Fibroblast of lung (primary cell): Measurements from ENCODE around the gene PTPRU. TPM values are rescaled to one million over a fixed set of nuclear protein-coding genes. Genes with fewer than 3 reads are reported as not detected.
A peak's percentile ranks its signal among the peaks of the same experiment; 100 is the strongest.

Experiments
- DNase-seq, 2 donors: peaks; one replicate each; pipeline versions ENCODE4 v3.0.0 to v3.0.0-alpha.2; 2010; ENCODE audit warnings: low read depth in 2 of 2
- H2AFZ ChIP-seq: 2 replicates; pipeline ENCODE4 v1.5.1; 2012; ENCODE audit warnings: low read length, control low read depth, inconsistent platforms
- H3K27ac ChIP-seq: 2 replicates; pipeline ENCODE4 v1.5.1; 2011; ENCODE audit warnings: low read length, control low read depth; ENCODE audit not compliant: insufficient read depth
- H3K27me3 ChIP-seq: 2 replicates; pipeline ENCODE4 v1.5.1; 2011; ENCODE audit warnings: mild to moderate bottlenecking, low read length; ENCODE audit not compliant: control insufficient read depth, insufficient read depth
- H3K36me3 ChIP-seq: 2 replicates; pipeline ENCODE4 v1.5.1; 2011; ENCODE audit warnings: low read length; ENCODE audit not compliant: control insufficient read depth, insufficient read depth
- H3K4me1 ChIP-seq: 2 replicates; pipeline ENCODE4 v1.5.1; 2011; ENCODE audit warnings: low read length; ENCODE audit not compliant: control insufficient read depth, insufficient read depth; ENCODE audit errors: extremely low read depth
- H3K4me2 ChIP-seq: 2 replicates; pipeline ENCODE4 v1.5.1; 2011; ENCODE audit warnings: low read length, control low read depth; ENCODE audit not compliant: insufficient read depth; ENCODE audit errors: extremely low read depth
- H3K4me3 ChIP-seq, 4 experiments: fragments of 200-600 bp in 1 of 4; sonication (generic) in 1 of 4; replicated peaks in 1 of 4; 2 replicates each; pipeline ENCODE4 v1.5.1; 2011 to 2016; ENCODE audit warnings: low read length in 4 of 4, low read depth in 3 of 4, mild to moderate bottlenecking in 3 of 4, control low read depth in 2 of 4, inconsistent platforms in 1 of 4, mixed read lengths in 1 of 4; ENCODE audit not compliant: insufficient read depth in 1 of 4; ENCODE audit errors: control extremely low read depth in 1 of 4
- H3K79me2 ChIP-seq: 2 replicates; pipeline ENCODE4 v1.5.1; 2012; ENCODE audit warnings: mild to moderate bottlenecking, low read length, inconsistent platforms; ENCODE audit not compliant: control insufficient read depth, insufficient read depth
- H3K9ac ChIP-seq: 2 replicates; pipeline ENCODE4 v1.5.1; 2011; ENCODE audit warnings: mild to moderate bottlenecking, low read length, control low read depth; ENCODE audit not compliant: insufficient read depth
- H3K9me3 ChIP-seq: 2 replicates; pipeline ENCODE4 v1.5.1; 2012; ENCODE audit warnings: low read depth, low read length; ENCODE audit not compliant: control insufficient read depth, insufficient read depth
- H4K20me1 ChIP-seq: 2 replicates; pipeline ENCODE4 v1.5.1; 2011; ENCODE audit warnings: low read length; ENCODE audit not compliant: control insufficient read depth, insufficient read depth; ENCODE audit errors: extremely low read depth
- EZH2 ChIP-seq: IDR thresholded peaks from 2 replicates; pipeline ENCODE4 v1.5.1; 2012; ENCODE audit warnings: low read length, control low read depth, mild to moderate bottlenecking; ENCODE audit errors: missing control alignments
- polyA minus RNA-seq: library from RNA; depleted of rRNA, polyadenylated mRNA; stranded (reverse); fragments of >200 nt; gene quantifications from 2 replicates; pipeline ENCODE4 v1.2.3, GENCODE V29; 2011; ENCODE audit warnings: low replicate concordance
- polyA plus RNA-seq, 2 donors: library from polyadenylated mRNA; depleted of rRNA in 1 of 2; stranded (reverse) in 1 of 2; unstranded in 1 of 2; fragments of >200 nt; gene quantifications; 2 replicates each; pipeline ENCODE4 v1.2.1, GENCODE V29; 2011 to 2012; ENCODE audit warnings: missing spikeins in 1 of 2
- total RNA-seq: library from RNA; depleted of rRNA; stranded (reverse); fragments of >200 nt; gene quantifications from 2 replicates; pipeline ENCODE4 v1.2.1, GENCODE V29; 2014
- TF ChIP-seq, protein P1 (sequence below), 2 donors: IDR thresholded peaks in 1 of 2; conservative IDR thresholded peaks in 1 of 2; 1 replicate in 1 of 2; 2 replicates in 1 of 2; pipeline ENCODE4 v1.5.1; 2011 to 2012; ENCODE audit warnings: low read length in 2 of 2, control low read depth in 1 of 2, inconsistent platforms in 1 of 2, low read depth in 1 of 2, mild to moderate bottlenecking in 1 of 2

PTPRU gene
- total RNA-seq (25.8 and 27.0 TPM in 2 replicates), polyA plus RNA-seq (0.58 and 1.4 TPM in 2 replicates), polyA minus RNA-seq (2.6 and 17.7 TPM in 2 replicates)
- polyA plus RNA-seq (2012): 1.5 and 3.1 TPM in 2 replicates

DNA sequence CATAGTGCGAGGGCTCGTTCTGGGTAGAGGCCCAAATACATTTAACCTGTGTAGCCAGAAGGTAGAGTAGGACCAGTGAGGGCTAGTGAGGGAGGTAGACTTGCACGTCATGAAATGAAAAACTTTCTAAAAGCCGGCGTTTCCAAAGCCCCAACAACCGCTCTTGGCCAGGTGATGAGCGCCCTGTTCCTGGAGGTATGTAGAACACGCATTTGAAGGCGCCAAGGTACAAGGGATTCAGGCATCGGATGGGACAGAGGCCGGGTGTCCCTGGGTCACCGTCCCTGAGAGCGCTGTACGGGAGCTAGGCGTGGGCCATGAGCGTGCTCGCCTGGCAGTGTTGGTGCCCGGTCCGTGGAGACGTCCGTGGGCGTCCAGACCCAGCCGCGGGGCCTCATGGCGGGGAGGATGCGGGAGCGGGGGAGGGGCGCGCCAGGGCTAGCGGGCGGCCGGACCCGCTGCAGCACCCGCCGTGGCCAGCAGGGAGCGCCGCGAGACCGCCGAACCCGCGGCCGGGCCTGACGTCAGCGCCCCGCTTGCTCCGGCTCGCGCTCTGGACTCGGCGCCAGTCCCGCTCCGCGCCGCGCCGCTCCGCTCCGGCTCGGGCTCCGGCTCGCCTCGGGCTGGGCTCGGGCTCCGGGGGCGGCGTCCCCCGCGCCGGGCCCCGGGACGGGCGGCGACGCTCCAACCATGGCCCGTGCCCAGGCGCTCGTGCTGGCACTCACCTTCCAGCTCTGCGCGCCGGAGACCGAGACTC is at the start of gene PTPRU:
PTPRU (plus strand) TSS at position 568 of the 757 bp plus-strand sequence; CDS start at position 691, 123 bp downstream.
- peak; percentile 55 to 58 for DNase-seq
- Histone ChIP-seq H2AFZ (peak within 1 kb of the TSS; percentile 70), H3K9ac (peak within 1 kb of the TSS; percentile 42), H3K4me1 (peaks cover 8% of the 10 kb centered on the region), H3K36me3 (no peaks in the 10 kb centered on the region), H3K79me2 (no peaks in the 10 kb centered on the region), H3K9me3 (no peaks in the 10 kb centered on the region), H3K4me3 (peak within 1 kb of the TSS; percentile 40 to 63 (median 56)), H3K27ac (no peak within 1 kb of the TSS), H3K4me2 (peak within 1 kb of the TSS; percentile 93), H4K20me1 (no peaks in the 10 kb centered on the region), H3K27me3 (peaks cover 27% of the 10 kb centered on the region)
- TF ChIP-seq, protein P1, sequence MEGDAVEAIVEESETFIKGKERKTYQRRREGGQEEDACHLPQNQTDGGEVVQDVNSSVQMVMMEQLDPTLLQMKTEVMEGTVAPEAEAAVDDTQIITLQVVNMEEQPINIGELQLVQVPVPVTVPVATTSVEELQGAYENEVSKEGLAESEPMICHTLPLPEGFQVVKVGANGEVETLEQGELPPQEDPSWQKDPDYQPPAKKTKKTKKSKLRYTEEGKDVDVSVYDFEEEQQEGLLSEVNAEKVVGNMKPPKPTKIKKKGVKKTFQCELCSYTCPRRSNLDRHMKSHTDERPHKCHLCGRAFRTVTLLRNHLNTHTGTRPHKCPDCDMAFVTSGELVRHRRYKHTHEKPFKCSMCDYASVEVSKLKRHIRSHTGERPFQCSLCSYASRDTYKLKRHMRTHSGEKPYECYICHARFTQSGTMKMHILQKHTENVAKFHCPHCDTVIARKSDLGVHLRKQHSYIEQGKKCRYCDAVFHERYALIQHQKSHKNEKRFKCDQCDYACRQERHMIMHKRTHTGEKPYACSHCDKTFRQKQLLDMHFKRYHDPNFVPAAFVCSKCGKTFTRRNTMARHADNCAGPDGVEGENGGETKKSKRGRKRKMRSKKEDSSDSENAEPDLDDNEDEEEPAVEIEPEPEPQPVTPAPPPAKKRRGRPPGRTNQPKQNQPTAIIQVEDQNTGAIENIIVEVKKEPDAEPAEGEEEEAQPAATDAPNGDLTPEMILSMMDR (conservative IDR thresholded peaks at IDR 0.05 in 1 of 2, IDR thresholded peaks at IDR 0.05 in 1 of 2; ENCODE audit: low read depth in 1 of 2, low read length in 2 of 2): peak; percentile 16 to 55
- no peak for TF ChIP-seq EZH2

DNA sequence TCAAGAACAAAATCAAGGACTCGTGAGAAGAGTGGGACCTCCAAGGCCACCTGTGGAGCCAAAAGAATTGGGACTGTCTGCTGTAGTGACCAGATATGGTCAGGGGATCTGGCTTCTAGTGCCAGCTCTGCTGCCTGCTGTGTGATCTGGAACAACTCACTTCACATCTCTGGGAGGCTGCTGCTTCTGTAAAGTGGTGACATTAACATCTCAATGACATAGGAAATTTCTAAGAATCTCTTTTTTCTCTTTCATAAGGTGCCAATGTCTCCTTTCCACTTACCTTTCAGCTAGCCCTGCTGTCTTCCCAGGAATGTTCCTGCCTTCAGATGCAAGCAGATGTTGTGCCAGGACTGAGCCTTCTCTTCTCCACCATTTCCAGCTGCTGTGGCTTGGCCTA is 49.6 kb upstream of the PTPRU start:
- no peak overlapping the region for H3K4me3 ChIP-seq
- no peak overlapping the region for H3K4me2 ChIP-seq
- H3K9ac ChIP-seq: no peak overlapping the region
- H4K20me1 ChIP-seq: no peaks in the 10 kb centered on the region
- H3K36me3 ChIP-seq: no peaks in the 10 kb centered on the region
- no peak for DNase-seq
- TF ChIP-seq, protein P1 (conservative IDR thresholded peaks at IDR 0.05 in 1 of 2, IDR thresholded peaks at IDR 0.05 in 1 of 2; ENCODE audit: low read depth in 1 of 2, low read length in 2 of 2): no peak
- TF ChIP-seq EZH2: no peak
- no peak overlapping the region for H3K27ac ChIP-seq
- no peaks in the 10 kb centered on the region for H3K27me3 ChIP-seq
- H3K9me3 ChIP-seq: no peaks in the 10 kb centered on the region
- H3K79me2 ChIP-seq: no peaks in the 10 kb centered on the region
- no peak overlapping the region for H2AFZ ChIP-seq
- peaks cover 3% of the 10 kb centered on the region for H3K4me1 ChIP-seq

DNA sequence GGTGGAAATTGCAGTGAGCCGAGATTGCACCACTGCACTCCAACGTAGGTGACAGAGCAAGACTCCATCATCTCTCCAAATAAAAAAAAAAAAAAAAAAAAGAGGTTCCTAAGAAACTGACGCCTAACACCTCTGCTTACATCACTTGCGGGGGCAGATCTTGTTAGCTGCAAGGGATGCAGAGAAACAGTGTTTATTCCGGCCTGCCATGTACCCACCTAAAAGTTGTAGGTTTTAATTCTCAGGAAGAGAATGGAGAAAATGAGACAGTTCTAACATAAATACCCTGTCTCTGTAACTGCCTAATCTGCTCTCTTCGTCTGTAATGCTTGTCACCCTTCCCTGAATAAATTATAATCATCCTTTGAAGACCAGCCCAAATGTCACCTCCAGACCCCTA is 45.6 kb upstream of the PTPRU start:
- H3K9me3 ChIP-seq: no peaks in the 10 kb centered on the region
- H3K4me2 ChIP-seq: no peak overlapping the region
- no peaks in the 10 kb centered on the region for H3K27me3 ChIP-seq
- DNase-seq: no peak
- no peak overlapping the region for H2AFZ ChIP-seq
- peaks cover under 1% of the 10 kb centered on the region for H3K4me1 ChIP-seq
- no peaks in the 10 kb centered on the region for H4K20me1 ChIP-seq
- no peak overlapping the region for H3K4me3 ChIP-seq
- no peak overlapping the region for H3K9ac ChIP-seq
- TF ChIP-seq, protein P1 (conservative IDR thresholded peaks at IDR 0.05 in 1 of 2, IDR thresholded peaks at IDR 0.05 in 1 of 2; ENCODE audit: low read depth in 1 of 2, low read length in 2 of 2): no peak
- no peak for TF ChIP-seq EZH2
- no peak overlapping the region for H3K27ac ChIP-seq
- H3K36me3 ChIP-seq: peaks cover 3% of the 10 kb centered on the region
- no peaks in the 10 kb centered on the region for H3K79me2 ChIP-seq
